GM23338 (cell line): Measurements from ENCODE around the gene IL6ST. TPM values are rescaled to one million over a fixed set of nuclear protein-coding genes. Genes with fewer than 3 reads are reported as not detected.
"Not testable (repeated sequence)": the region's sequence is repeated elsewhere in the genome, so short reads cannot be mapped to it uniquely, and the experiment has no call there.

Source experiments
- ATAC-seq: fragments of 200-7000 bp; cut with Tn5 transposase; 3 replicates; pipeline ENCODE4 v1.9.1; 2020
- DNase-seq: peaks from one replicate; pipeline ENCODE4 v3.0.0-alpha.2; 2015; ENCODE audit warnings: low spot score
- H2AFZ ChIP-seq: fragments of 200-600 bp; sonication (generic); 2 replicates; pipeline ENCODE4 v1.8.0; 2016; ENCODE audit warnings: antibody characterized with exemption, mild to moderate bottlenecking, moderate library complexity
- H3F3A ChIP-seq: fragments of 200-600 bp; sonication (generic); replicated peaks from 2 replicates; pipeline ENCODE4 v1.8.0; 2017; ENCODE audit warnings: antibody characterized with exemption, mixed run types, low read depth
- H3K27ac ChIP-seq: fragments of 200-600 bp; sonication (generic); 2 replicates; pipeline ENCODE4 v1.6.1; 2016; ENCODE audit warnings: low read depth
- H3K27me3 ChIP-seq: fragments of 200-600 bp; sonication (generic); 2 replicates; pipeline ENCODE4 v1.8.0; 2016; ENCODE audit warnings: mild to moderate bottlenecking, mixed run types, moderate library complexity; ENCODE audit not compliant: insufficient read depth
- H3K36me3 ChIP-seq: fragments of 200-600 bp; sonication (generic); 2 replicates; pipeline ENCODE4 v1.8.0; 2016; ENCODE audit warnings: mild to moderate bottlenecking; ENCODE audit not compliant: insufficient read depth
- H3K4me1 ChIP-seq: fragments of 200-600 bp; sonication (generic); 2 replicates; pipeline ENCODE4 v1.8.0; 2016; ENCODE audit warnings: mild to moderate bottlenecking, moderate library complexity; ENCODE audit not compliant: insufficient read depth
- H3K4me2 ChIP-seq: fragments of 200-600 bp; sonication (generic); 2 replicates; pipeline ENCODE4 v1.7.1; 2017; ENCODE audit warnings: mixed run types
- H3K4me3 ChIP-seq: fragments of 200-600 bp; sonication (generic); 2 replicates; pipeline ENCODE4 v1.6.1; 2016; ENCODE audit warnings: mixed run types
- H3K79me2 ChIP-seq: fragments of 200-600 bp; sonication (generic); replicated peaks from 2 replicates; pipeline ENCODE4 v1.8.0; 2017; ENCODE audit warnings: mild to moderate bottlenecking; ENCODE audit not compliant: insufficient read depth
- H3K9me2 ChIP-seq: fragments of 200-600 bp; sonication (generic); 2 replicates; pipeline ENCODE4 v1.8.0; 2017; ENCODE audit not compliant: insufficient read depth
- H4K20me1 ChIP-seq: fragments of 200-600 bp; sonication (generic); replicated peaks from 2 replicates; pipeline ENCODE4 v1.8.0; 2017; ENCODE audit warnings: mild to moderate bottlenecking; ENCODE audit not compliant: insufficient read depth
- H3K27ac Mint-ChIP-seq: 2 replicates; pipeline ENCODE4 v1.8.0; 2020; ENCODE audit warnings: inconsistent platforms, mild to moderate bottlenecking, moderate library complexity, mixed read lengths
- H3K27me3 Mint-ChIP-seq: 3 replicates; pipeline ENCODE4 v1.8.0; 2022; ENCODE audit warnings: low read depth, mild to moderate bottlenecking, moderate library complexity, mixed read lengths, inconsistent platforms; ENCODE audit not compliant: insufficient read depth, poor library complexity
- H3K36me3 Mint-ChIP-seq: 3 replicates; pipeline ENCODE4 v1.8.0; 2021; ENCODE audit warnings: low read depth, mild to moderate bottlenecking, inconsistent platforms, moderate library complexity, mixed read lengths
- H3K4me1 Mint-ChIP-seq: 3 replicates; pipeline ENCODE4 v1.8.0; 2020; ENCODE audit warnings: mild to moderate bottlenecking, inconsistent platforms, mixed read lengths
- H3K4me3 Mint-ChIP-seq: 3 replicates; pipeline ENCODE4 v1.8.0; 2021; ENCODE audit warnings: moderate library complexity, mild to moderate bottlenecking, inconsistent platforms, mixed read lengths
- H3K9me3 Mint-ChIP-seq: 3 replicates; pipeline ENCODE4 v1.8.0; 2020; ENCODE audit warnings: moderate library complexity, mild to moderate bottlenecking, inconsistent platforms, mixed read lengths
- EZH2 ChIP-seq: fragments of 200-600 bp; sonication (generic); IDR thresholded peaks from one replicate; pipeline ENCODE4 v1.8.0; 2017; ENCODE audit warnings: antibody characterized with exemption, mild to moderate bottlenecking, low read depth; ENCODE audit not compliant: unreplicated experiment
- REST ChIP-seq: IDR thresholded peaks from one replicate; pipeline ENCODE4 v1.6.1; 2018; ENCODE audit warnings: antibody characterized with exemption; ENCODE audit not compliant: unreplicated experiment
- polyA plus RNA-seq: library from polyadenylated mRNA; unstranded; fragments of >200 nt; fragmentation: Nextera tagmentation; extraction: Ambion mirVana; gene quantifications from 2 replicates; pipeline ENCODE4 v1.2.1, GENCODE V29; 2016
- total RNA-seq: library from RNA; depleted of rRNA; stranded (reverse); fragments of >200 nt; shearing (Covaris generic); gene quantifications from 2 replicates; pipeline ENCODE4 v1.2.3, GENCODE V29; 2014
- TF ChIP-seq, protein P1 (sequence below), 2 experiments: fragments of 200-600 bp in 1 of 2; sonication (generic) in 1 of 2; conservative IDR thresholded peaks; 2 replicates each; pipeline versions ENCODE4 v1.5.1 to v1.6.1; 2016 to 2017; ENCODE audit warnings: antibody characterized with exemption in 2 of 2, low read depth in 2 of 2, mild to moderate bottlenecking in 2 of 2, moderate library complexity in 1 of 2

Gene IL6ST
- total and polyA plus RNA-seq, 2 experiments from 2014 or later: 6.7 to 9.8 TPM

GRCh38 chr5:56018832-56019231 lies 24.1 kb upstream of the IL6ST start (continued):
- TF ChIP-seq REST (no peak), EZH2 (no peak)
- TF ChIP-seq, protein P1, sequence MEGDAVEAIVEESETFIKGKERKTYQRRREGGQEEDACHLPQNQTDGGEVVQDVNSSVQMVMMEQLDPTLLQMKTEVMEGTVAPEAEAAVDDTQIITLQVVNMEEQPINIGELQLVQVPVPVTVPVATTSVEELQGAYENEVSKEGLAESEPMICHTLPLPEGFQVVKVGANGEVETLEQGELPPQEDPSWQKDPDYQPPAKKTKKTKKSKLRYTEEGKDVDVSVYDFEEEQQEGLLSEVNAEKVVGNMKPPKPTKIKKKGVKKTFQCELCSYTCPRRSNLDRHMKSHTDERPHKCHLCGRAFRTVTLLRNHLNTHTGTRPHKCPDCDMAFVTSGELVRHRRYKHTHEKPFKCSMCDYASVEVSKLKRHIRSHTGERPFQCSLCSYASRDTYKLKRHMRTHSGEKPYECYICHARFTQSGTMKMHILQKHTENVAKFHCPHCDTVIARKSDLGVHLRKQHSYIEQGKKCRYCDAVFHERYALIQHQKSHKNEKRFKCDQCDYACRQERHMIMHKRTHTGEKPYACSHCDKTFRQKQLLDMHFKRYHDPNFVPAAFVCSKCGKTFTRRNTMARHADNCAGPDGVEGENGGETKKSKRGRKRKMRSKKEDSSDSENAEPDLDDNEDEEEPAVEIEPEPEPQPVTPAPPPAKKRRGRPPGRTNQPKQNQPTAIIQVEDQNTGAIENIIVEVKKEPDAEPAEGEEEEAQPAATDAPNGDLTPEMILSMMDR (conservative IDR thresholded peaks at IDR 0.05; ENCODE audit: low read depth in 2 of 2): no peak

DNA sequence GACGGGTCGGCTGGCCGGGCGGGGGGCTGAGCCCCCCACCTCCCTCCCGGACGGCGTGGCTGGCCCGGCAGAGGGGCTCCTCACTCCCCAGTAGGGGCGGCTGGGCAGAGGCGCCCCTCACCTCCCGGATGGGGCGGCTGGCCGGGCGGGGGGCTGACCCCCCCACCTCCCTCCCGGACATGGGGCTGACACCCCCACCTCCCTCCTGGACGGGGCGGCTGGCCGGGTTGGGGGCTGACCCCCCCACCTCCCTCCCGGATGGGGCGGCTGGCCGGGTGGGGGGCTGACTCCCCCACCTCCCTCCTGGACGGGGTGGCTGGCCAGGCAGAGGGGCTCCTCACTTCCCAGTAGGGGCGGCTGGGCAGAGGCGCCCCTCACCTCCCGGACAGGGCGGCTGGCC lies 19.9 kb upstream of the IL6ST start:
- H3K9me2 ChIP-seq, H3F3A ChIP-seq, H3K27me3 ChIP-seq: not testable (repeated sequence)

DNA sequence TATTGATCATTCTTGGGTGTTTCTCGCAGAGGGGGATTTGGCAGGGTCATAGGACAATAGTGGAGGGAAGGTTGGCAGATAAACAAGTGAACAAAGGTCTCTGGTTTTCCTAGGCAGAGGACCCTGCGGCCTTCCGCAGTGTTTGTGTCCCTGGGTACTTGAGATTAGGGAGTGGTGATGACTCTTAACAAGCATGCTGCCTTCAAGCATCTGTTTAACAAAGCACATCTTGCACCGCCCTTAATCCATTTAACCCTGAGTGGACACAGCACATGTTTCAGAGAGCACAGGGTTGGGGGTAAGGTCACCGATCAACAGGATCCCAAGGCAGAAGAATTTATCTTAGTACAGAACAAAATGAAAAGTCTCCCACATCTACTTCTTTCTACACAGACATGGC lies 19.2 kb upstream of the IL6ST start:
- Mint-ChIP-seq H3K9me3 (peaks cover 24% of the 10 kb centered on the region), H3K36me3 (peaks cover 16% of the 10 kb centered on the region)
- H2AFZ ChIP-seq, H3K27me3 ChIP-seq, H3K27me3 Mint-ChIP-seq, H3K27ac ChIP-seq, H3K36me3 ChIP-seq, H3K4me1 Mint-ChIP-seq, H3K4me3 Mint-ChIP-seq, DNase-seq, H3K4me1 ChIP-seq, H4K20me1 ChIP-seq, H3K79me2 ChIP-seq, H3F3A ChIP-seq, H3K4me3 ChIP-seq, H3K4me2 ChIP-seq, H3K9me2 ChIP-seq, ATAC-seq, H3K27ac Mint-ChIP-seq: not testable (repeated sequence)

More for the DNA sequence above, 19.9 kb upstream of the IL6ST start:
- H3K27me3 Mint-ChIP-seq, H3K79me2 ChIP-seq, H3K4me1 Mint-ChIP-seq, H3K27ac ChIP-seq, H4K20me1 ChIP-seq, H3K4me2 ChIP-seq, H3K36me3 ChIP-seq, H3K4me3 Mint-ChIP-seq, DNase-seq, H3K4me3 ChIP-seq, H3K4me1 ChIP-seq, H3K27ac Mint-ChIP-seq, H2AFZ ChIP-seq, ATAC-seq: not testable (repeated sequence)
- peaks cover 16% of the 10 kb centered on the region for H3K36me3 Mint-ChIP-seq
- H3K9me3 Mint-ChIP-seq: peaks cover 24% of the 10 kb centered on the region
